OCI-LY7 (cell line): ENCODE results near the gene CD63.

ENCODE experiments used
- CTCF ChIP-seq: fragments of 200-600 bp; sonication (generic); conservative IDR thresholded peaks from 2 replicates; pipeline ENCODE4 v1.5.1; 2014; ENCODE audit warnings: mild to moderate bottlenecking, antibody characterized with exemption, low read length, moderate library complexity, mixed read lengths
- EZH2phosphoT487 ChIP-seq: fragments of 200-600 bp; sonication (generic); IDR thresholded peaks from 2 replicates; pipeline ENCODE4 v1.6.1; 2018; ENCODE audit warnings: low read depth, borderline replicate concordance, mild to moderate bottlenecking, mixed run types, antibody characterized with exemption, low read length, moderate library complexity, mixed read lengths

GRCh38 chr12:55687746-55688145, 41.1 kb downstream of the CD63 start:
- TF ChIP-seq CTCF (no peak), EZH2phosphoT487 (no peak)
